ENCODE data around the gene GRAMD1A. TPM values are rescaled to one million over a fixed set of nuclear protein-coding genes. Genes with fewer than 3 reads are reported as not detected.

The GRAMD1A gene
- total and polyA plus RNA-seq, 4 donors: 29.6 to 111 (median 64.4) TPM

DNA sequence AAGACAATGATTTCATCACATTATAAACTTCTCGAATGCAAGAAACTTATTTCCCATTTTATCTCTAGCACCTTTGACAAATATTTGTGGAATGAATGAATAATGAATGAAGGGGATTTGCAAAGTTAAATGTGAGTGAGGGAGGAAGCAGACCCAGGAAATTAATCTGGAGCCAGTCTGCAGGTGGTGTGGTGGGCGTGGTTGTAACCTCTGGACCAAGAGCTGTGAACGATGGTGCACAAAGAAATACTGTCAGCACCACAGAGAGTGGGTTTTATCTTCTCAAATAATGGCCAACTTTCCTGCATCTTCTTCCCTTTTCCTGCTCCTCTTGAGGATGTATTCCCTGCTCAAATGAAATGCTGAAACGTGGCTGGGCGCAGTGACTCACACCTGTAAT lies 25.1 kb upstream of the GRAMD1A start:
- no peak overlapping the region for H3K4me3 ChIP-seq (ENCODE audit: low read depth, low read length)
- H3K27me3 ChIP-seq (ENCODE audit: control insufficient read depth, insufficient read depth, low read length): no peaks in the 10 kb centered on the region
- no peak overlapping the region for H3K27ac ChIP-seq (ENCODE audit: low read depth, low read length)

GRCh38 chr19:34976611-34977010 lies 23.5 kb upstream of the GRAMD1A start:
- Histone ChIP-seq H3K27me3 (ENCODE audit: control insufficient read depth, insufficient read depth, low read length) (no peaks in the 10 kb centered on the region), H3K27ac (ENCODE audit: low read depth, low read length) (no peak overlapping the region), H3K9me3 (ENCODE audit: control insufficient read depth, insufficient read depth, low read length) (no peaks in the 10 kb centered on the region), H3K36me3 (ENCODE audit: control insufficient read depth, insufficient read depth, low read length) (no peaks in the 10 kb centered on the region), H3K4me1 (ENCODE audit: control insufficient read depth, insufficient read depth, low read length) (peaks cover 9% of the 10 kb centered on the region), H3K4me3 (ENCODE audit: low read depth, low read length) (no peak overlapping the region)
- DNase-seq (ENCODE audit: low read depth in 4 of 6, low spot score in 6 of 6): no peak
- 100% methylated on average over 1 of the region's 3 CpGs for WGBS (ENCODE audit: insufficient coverage)

More for the DNA sequence above, 25.1 kb upstream of the GRAMD1A start:
- Histone ChIP-seq H3K4me1 (ENCODE audit: control insufficient read depth, insufficient read depth, low read length) (peaks cover 9% of the 10 kb centered on the region), H3K9me3 (ENCODE audit: control insufficient read depth, insufficient read depth, low read length) (no peaks in the 10 kb centered on the region), H3K36me3 (ENCODE audit: control insufficient read depth, insufficient read depth, low read length) (no peaks in the 10 kb centered on the region)
- 47% methylated on average over 4 of the region's 5 CpGs for WGBS (ENCODE audit: insufficient coverage)
- no peak for DNase-seq (ENCODE audit: low read depth in 4 of 6, low spot score in 6 of 6)

- WGBS (ENCODE audit: insufficient coverage): 92% methylated on average over 6 of the region's 12 CpGs
- Histone ChIP-seq H3K27ac (ENCODE audit: low read depth, low read length) (no peak overlapping the region), H3K4me3 (ENCODE audit: low read depth, low read length) (no peak overlapping the region), H3K4me1 (ENCODE audit: control insufficient read depth, insufficient read depth, low read length) (no peaks in the 10 kb centered on the region), H3K9me3 (ENCODE audit: control insufficient read depth, insufficient read depth, low read length) (no peaks in the 10 kb centered on the region), H3K27me3 (ENCODE audit: control insufficient read depth, insufficient read depth, low read length) (no peaks in the 10 kb centered on the region), H3K36me3 (ENCODE audit: control insufficient read depth, insufficient read depth, low read length) (no peaks in the 10 kb centered on the region)
- DNase-seq (ENCODE audit: low read depth in 4 of 6, low spot score in 6 of 6): no peak
These were observed 20.1 kb upstream of the GRAMD1A start for GRCh38 chr19:34979819-34980640.

DNA sequence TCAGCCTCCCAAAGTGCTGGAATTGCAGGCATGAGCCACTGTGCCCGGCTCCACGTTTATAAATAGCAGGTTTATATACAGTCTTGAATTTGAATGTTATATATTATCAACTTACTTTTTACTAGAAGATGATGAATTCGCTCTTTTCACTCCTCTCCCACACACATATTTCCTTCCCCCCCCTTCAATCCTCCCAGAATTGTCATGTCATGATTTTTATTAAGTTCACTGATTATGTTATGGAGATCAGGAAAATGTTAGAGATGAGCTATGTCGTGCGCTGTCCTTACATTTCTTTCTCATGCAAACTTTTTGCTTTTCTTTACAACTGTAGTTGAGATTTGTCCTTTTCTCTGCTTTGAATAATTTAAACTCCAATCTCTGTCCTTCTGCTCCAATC lies 17.8 kb upstream of the GRAMD1A start:
- no peaks in the 10 kb centered on the region for H3K36me3 ChIP-seq (ENCODE audit: control insufficient read depth, insufficient read depth, low read length)
- no CpG with 5 or more reads among the region's 5 CpGs for WGBS (ENCODE audit: insufficient coverage)

DNA sequence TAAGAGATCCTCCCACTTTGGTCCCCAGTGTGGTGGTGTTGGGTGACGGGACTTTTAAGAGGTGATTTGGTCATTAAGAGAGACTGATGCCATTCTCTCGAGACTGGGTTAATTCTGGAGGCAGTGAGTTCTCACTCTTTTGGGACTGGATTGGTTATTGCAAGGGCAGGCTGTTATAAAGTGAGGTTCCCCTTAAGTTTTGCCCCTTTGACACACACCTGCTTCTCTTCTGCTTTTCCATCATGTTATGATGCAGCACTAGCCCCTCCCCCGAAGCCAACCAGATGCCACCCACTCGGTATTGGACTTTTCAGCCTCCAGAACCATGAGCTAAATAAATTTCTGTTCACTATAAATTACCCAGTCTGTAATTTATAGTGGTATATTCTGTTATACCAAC lies 16.3 kb upstream of the GRAMD1A start:
- H3K36me3 ChIP-seq (ENCODE audit: control insufficient read depth, insufficient read depth, low read length): no peaks in the 10 kb centered on the region
- H3K4me1 ChIP-seq (ENCODE audit: control insufficient read depth, insufficient read depth, low read length): peaks cover 3% of the 10 kb centered on the region
- H3K4me3 ChIP-seq (ENCODE audit: low read depth, low read length): no peak overlapping the region
- WGBS (ENCODE audit: insufficient coverage): 100% methylated on average over 2 of the region's 4 CpGs
- H3K27ac ChIP-seq (ENCODE audit: low read depth, low read length): no peak overlapping the region
- no peaks in the 10 kb centered on the region for H3K9me3 ChIP-seq (ENCODE audit: control insufficient read depth, insufficient read depth, low read length)
- H3K27me3 ChIP-seq (ENCODE audit: control insufficient read depth, insufficient read depth, low read length): no peaks in the 10 kb centered on the region
- no peak for DNase-seq (ENCODE audit: low read depth in 4 of 6, low spot score in 6 of 6)

More for the DNA sequence above, 17.8 kb upstream of the GRAMD1A start:
- H3K4me1 ChIP-seq (ENCODE audit: control insufficient read depth, insufficient read depth, low read length): peaks cover 3% of the 10 kb centered on the region
- H3K4me3 ChIP-seq (ENCODE audit: low read depth, low read length): no peak overlapping the region
- no peak overlapping the region for H3K27ac ChIP-seq (ENCODE audit: low read depth, low read length)
- no peaks in the 10 kb centered on the region for H3K27me3 ChIP-seq (ENCODE audit: control insufficient read depth, insufficient read depth, low read length)
- H3K9me3 ChIP-seq (ENCODE audit: control insufficient read depth, insufficient read depth, low read length): no peaks in the 10 kb centered on the region
- DNase-seq (ENCODE audit: low read depth in 4 of 6, low spot score in 6 of 6): no peak

DNA sequence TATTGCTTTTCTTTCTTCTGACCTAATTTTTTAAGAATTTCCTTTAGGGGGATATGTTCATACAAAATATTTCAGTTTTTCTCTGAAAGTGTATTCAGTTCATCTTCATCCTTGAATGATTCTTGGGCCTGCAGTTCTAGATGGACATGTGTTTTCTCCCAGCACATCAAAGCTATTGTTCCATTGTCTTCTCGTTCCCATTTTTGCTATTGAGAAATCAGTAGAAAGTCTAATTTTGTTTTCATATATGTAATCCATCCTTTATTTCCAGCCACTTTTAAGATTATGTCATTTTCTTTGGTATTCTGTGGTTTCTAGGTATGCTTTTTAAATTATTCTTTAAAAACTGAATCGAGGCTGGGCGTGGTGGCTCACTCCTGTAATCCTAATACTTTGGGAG lies 15.8 kb upstream of the GRAMD1A start:
- H3K9me3 ChIP-seq (ENCODE audit: control insufficient read depth, insufficient read depth, low read length): no peaks in the 10 kb centered on the region
- no peak for DNase-seq (ENCODE audit: low read depth in 4 of 6, low spot score in 6 of 6)
- H3K27ac ChIP-seq (ENCODE audit: low read depth, low read length): no peak overlapping the region
- H3K27me3 ChIP-seq (ENCODE audit: control insufficient read depth, insufficient read depth, low read length): no peaks in the 10 kb centered on the region
- no CpG with 5 or more reads among the region's 3 CpGs for WGBS (ENCODE audit: insufficient coverage)
- H3K4me3 ChIP-seq (ENCODE audit: low read depth, low read length): no peak overlapping the region
- no peaks in the 10 kb centered on the region for H3K36me3 ChIP-seq (ENCODE audit: control insufficient read depth, insufficient read depth, low read length)
- H3K4me1 ChIP-seq (ENCODE audit: control insufficient read depth, insufficient read depth, low read length): peaks cover 3% of the 10 kb centered on the region

DNA sequence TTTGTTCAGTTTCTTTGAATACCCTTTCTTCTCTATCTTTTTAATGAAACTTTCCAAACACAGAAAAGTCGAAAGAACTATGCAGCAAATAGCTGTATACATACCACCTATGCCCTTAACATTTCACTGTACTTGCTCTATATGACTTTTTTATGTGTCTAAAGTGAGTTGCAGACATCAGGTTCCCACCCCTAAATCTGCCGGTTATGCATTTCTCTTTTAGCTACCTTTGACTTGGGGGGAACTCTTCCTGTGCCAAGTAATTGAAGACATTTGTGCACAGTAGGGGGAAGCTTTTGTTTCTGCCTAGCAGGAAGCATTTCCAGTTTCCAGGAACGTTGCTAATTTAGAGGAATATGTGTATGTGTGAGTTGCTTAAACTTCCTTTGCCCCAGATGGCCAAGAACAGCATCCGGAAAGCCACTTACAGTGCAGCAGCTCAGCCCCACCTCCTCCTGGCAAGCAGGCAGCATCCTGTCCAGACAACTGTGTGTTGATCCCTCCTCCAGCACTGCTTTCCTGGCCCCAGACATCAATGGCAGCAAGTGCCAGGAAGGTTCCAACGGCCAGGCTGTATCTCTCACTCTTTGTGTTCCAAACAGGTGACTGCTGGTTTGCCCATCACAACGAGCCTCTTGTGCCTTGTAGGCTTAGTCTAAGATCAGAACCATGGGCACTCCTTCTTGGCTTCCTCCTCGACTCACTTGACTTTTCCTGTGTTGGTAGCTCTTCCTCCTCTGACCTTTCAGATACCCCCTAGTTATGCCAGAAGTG lies 14.7 kb upstream of the GRAMD1A start:
- peak in 2 of 6 donors; percentile 22 to 65 for DNase-seq (ENCODE audit: low read depth in 4 of 6, low spot score in 6 of 6)
- no peaks in the 10 kb centered on the region for H3K27me3 ChIP-seq (ENCODE audit: control insufficient read depth, insufficient read depth, low read length)
- no peaks in the 10 kb centered on the region for H3K9me3 ChIP-seq (ENCODE audit: control insufficient read depth, insufficient read depth, low read length)
- no peak overlapping the region for H3K4me3 ChIP-seq (ENCODE audit: low read depth, low read length)
- H3K36me3 ChIP-seq (ENCODE audit: control insufficient read depth, insufficient read depth, low read length): no peaks in the 10 kb centered on the region
- H3K27ac ChIP-seq (ENCODE audit: low read depth, low read length): peak overlapping the region; percentile 0
- 10% methylated on average over 4 of the region's 7 CpGs for WGBS (ENCODE audit: insufficient coverage)
- peaks cover 3% of the 10 kb centered on the region for H3K4me1 ChIP-seq (ENCODE audit: control insufficient read depth, insufficient read depth, low read length)

DNA sequence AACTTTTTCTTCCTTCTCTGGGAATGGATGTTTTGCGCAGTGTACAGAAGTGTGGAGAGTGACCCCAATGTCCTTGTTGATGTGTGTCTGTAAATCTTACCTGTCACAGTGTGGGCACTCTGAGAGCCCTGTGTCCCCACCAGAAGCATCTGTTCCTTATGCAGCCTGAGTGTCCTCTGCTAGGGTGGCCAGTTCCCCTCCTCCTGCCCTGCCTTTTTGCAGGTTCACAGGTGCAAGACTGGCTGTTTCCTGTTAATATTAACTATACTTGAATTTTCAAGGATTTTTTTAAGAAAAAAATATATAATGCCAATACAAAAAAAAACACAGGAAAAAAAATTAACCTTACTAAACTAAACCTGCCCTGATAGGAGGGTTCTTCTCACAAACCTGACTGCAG lies 12.0 kb upstream of the GRAMD1A start:
- Histone ChIP-seq H3K27ac (ENCODE audit: low read depth, low read length) (no peak overlapping the region), H3K9me3 (ENCODE audit: control insufficient read depth, insufficient read depth, low read length) (no peaks in the 10 kb centered on the region), H3K4me3 (ENCODE audit: low read depth, low read length) (no peak overlapping the region), H3K36me3 (ENCODE audit: control insufficient read depth, insufficient read depth, low read length) (no peaks in the 10 kb centered on the region), H3K4me1 (ENCODE audit: control insufficient read depth, insufficient read depth, low read length) (peaks cover 3% of the 10 kb centered on the region), H3K27me3 (ENCODE audit: control insufficient read depth, insufficient read depth, low read length) (no peaks in the 10 kb centered on the region)
- no CpG with 5 or more reads among the region's 1 CpG for WGBS (ENCODE audit: insufficient coverage)
- DNase-seq (ENCODE audit: low read depth in 4 of 6, low spot score in 6 of 6): no peak

GRCh38 chr19:34989298-34989697 lies 10.8 kb upstream of the GRAMD1A start:
- DNase-seq (ENCODE audit: low read depth in 4 of 6, low spot score in 6 of 6): no peak

More at GRCh38 chr19:34989298-34989697, 10.8 kb upstream of the GRAMD1A start:
- Histone ChIP-seq H3K4me3 (ENCODE audit: low read depth, low read length) (no peak overlapping the region), H3K27ac (ENCODE audit: low read depth, low read length) (no peak overlapping the region), H3K27me3 (ENCODE audit: control insufficient read depth, insufficient read depth, low read length) (no peaks in the 10 kb centered on the region), H3K4me1 (ENCODE audit: control insufficient read depth, insufficient read depth, low read length) (peaks cover 5% of the 10 kb centered on the region), H3K9me3 (ENCODE audit: control insufficient read depth, insufficient read depth, low read length) (no peaks in the 10 kb centered on the region), H3K36me3 (ENCODE audit: control insufficient read depth, insufficient read depth, low read length) (no peaks in the 10 kb centered on the region)
- WGBS (ENCODE audit: insufficient coverage): 56% methylated on average over 1 of the region's 6 CpGs

Data from spinal cord (tissue), 10 donors.